Epithelial cell of proximal tubule (primary cell): Measurements from ENCODE around the gene OR52E2. TPM values are rescaled to one million over a fixed set of nuclear protein-coding genes. Genes with fewer than 3 reads are reported as not detected.

Experiments used
- DNase-seq: peaks from one replicate; pipeline ENCODE4 v3.0.0-alpha.2; 2011; ENCODE audit warnings: low read depth
- H3K4me3 ChIP-seq: 2 replicates; pipeline ENCODE4 v1.5.1; 2011; ENCODE audit warnings: low read depth, mild to moderate bottlenecking, low read length
- total RNA-seq: library from RNA; depleted of rRNA; stranded (reverse); fragments of >200 nt; gene quantifications from 2 replicates; pipeline ENCODE4 v1.2.3, GENCODE V29; 2015
- TF ChIP-seq, protein P1 (sequence below): conservative IDR thresholded peaks from 2 replicates; pipeline ENCODE4 v1.5.1; 2012; ENCODE audit warnings: low read depth, mild to moderate bottlenecking, low read length

Gene OR52E2
- total RNA-seq, 1 donor from 2014 or later = not detected

DNA sequence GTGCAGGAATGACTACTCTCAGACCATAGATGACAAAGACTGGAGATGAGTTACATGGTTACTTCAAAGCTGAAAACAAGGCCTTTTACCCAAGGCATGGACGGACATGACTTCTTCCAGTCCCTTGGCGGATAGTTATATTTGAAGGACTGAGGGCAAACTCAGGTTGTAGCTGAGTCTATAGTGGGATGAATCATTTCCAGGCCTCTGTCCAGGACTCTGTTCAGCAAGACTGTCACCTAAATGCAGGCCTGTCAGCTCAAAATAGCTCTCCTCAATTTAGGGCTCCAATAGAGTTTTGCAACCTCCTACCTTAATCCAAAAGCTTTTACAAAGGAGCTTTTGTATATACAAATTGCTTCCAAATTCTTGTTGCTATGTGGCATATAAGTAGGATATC is 37.4 kb downstream of the OR52E2 start:
- no peak for DNase-seq
- TF ChIP-seq, protein P1, sequence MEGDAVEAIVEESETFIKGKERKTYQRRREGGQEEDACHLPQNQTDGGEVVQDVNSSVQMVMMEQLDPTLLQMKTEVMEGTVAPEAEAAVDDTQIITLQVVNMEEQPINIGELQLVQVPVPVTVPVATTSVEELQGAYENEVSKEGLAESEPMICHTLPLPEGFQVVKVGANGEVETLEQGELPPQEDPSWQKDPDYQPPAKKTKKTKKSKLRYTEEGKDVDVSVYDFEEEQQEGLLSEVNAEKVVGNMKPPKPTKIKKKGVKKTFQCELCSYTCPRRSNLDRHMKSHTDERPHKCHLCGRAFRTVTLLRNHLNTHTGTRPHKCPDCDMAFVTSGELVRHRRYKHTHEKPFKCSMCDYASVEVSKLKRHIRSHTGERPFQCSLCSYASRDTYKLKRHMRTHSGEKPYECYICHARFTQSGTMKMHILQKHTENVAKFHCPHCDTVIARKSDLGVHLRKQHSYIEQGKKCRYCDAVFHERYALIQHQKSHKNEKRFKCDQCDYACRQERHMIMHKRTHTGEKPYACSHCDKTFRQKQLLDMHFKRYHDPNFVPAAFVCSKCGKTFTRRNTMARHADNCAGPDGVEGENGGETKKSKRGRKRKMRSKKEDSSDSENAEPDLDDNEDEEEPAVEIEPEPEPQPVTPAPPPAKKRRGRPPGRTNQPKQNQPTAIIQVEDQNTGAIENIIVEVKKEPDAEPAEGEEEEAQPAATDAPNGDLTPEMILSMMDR = no peak
- no peak overlapping the region for H3K4me3 ChIP-seq

DNA sequence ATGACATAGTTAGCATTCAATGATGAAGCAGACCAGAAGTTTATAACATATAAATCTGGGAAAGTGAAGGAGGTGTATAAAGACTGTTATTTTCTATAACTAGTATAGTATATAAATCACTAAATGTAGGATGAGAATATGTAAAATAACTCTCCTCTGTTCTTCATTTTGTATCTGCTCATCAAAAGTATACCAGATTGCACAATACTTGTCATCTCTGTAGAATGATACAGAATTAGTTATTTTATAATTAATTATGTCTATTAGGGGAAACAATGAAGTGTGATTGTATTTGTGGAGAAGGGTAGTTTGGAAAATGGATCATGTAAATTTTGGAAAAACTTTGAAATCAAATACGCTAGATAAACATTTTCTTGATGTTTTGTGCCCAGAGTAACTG is 46.4 kb downstream of the OR52E2 start:
- DNase-seq = no peak
- TF ChIP-seq, protein P1 = no peak
- no peak overlapping the region for H3K4me3 ChIP-seq

- H3K4me3 ChIP-seq = no peak overlapping the region
- no peak for DNase-seq
- TF ChIP-seq, protein P1 = no peak
Measured at GRCh38 chr11:5011254-5011653, 48.2 kb downstream of the OR52E2 start.

Other genes with a start within 250 kb of the OR52E2 start
- gene OR51F2, start 238.3 kb downstream of the OR52E2 start, total RNA-seq = not detected in 2 replicates
- gene OR51S1, start 210.4 kb downstream of the OR52E2 start, total RNA-seq = not detected in 2 replicates
- not detected in 2 replicates for gene OR51T1, start 177.7 kb downstream of the OR52E2 start, total RNA-seq
- not detected in 2 replicates for gene OR51A7, start 155.8 kb downstream of the OR52E2 start, total RNA-seq
- not detected in 2 replicates for gene OR51G2, start 140.3 kb downstream of the OR52E2 start, total RNA-seq
- not detected in 2 replicates for gene OR51G1, start 135.3 kb downstream of the OR52E2 start, total RNA-seq
- gene OR51A4, start 112.0 kb downstream of the OR52E2 start, total RNA-seq = not detected in 2 replicates
- not detected in 2 replicates for gene OR51A2, start 103.9 kb downstream of the OR52E2 start, total RNA-seq
- not detected in 2 replicates for gene OR51L1, start 64.8 kb downstream of the OR52E2 start, total RNA-seq
- not detected in 2 replicates for gene OR52J3, start 13.1 kb downstream of the OR52E2 start, total RNA-seq
- gene OR52E1, start 9.9 kb upstream of the OR52E2 start, total RNA-seq = not detected in 2 replicates
- gene OR52A5, start 78.7 kb upstream of the OR52E2 start, total RNA-seq = not detected in 2 replicates
- gene OR52A1, start 95.1 kb upstream of the OR52E2 start, total RNA-seq = not detected in 2 replicates
- gene OR51V1, start 141.1 kb upstream of the OR52E2 start, total RNA-seq = not detected in 2 replicates
- gene HBB, start 167.4 kb upstream of the OR52E2 start, total RNA-seq = not detected in 2 replicates
- not detected in 2 replicates for gene HBD, start 174.9 kb upstream of the OR52E2 start, total RNA-seq
- gene HBG1, start 190.2 kb upstream of the OR52E2 start, total RNA-seq = not detected in 2 replicates
- gene HBG2, start 195.2 kb upstream of the OR52E2 start, total RNA-seq = not detected in 2 replicates
- not detected in 2 replicates for gene HBE1, start 210.3 kb upstream of the OR52E2 start, total RNA-seq
- gene OR51B4, start 242.3 kb upstream of the OR52E2 start, total RNA-seq = not detected in 2 replicates